GM18517 (cell line): ENCODE data around the gene RNFT2.

ENCODE experiments used
- ATAC-seq: cut with Tn5 transposase; IDR thresholded peaks from one replicate; pipeline ENCODE4 v1.9.1; 2021; ENCODE audit warnings: mild to moderate bottlenecking, moderate library complexity; ENCODE audit not compliant: unreplicated experiment

Gene RNFT2, protein sequence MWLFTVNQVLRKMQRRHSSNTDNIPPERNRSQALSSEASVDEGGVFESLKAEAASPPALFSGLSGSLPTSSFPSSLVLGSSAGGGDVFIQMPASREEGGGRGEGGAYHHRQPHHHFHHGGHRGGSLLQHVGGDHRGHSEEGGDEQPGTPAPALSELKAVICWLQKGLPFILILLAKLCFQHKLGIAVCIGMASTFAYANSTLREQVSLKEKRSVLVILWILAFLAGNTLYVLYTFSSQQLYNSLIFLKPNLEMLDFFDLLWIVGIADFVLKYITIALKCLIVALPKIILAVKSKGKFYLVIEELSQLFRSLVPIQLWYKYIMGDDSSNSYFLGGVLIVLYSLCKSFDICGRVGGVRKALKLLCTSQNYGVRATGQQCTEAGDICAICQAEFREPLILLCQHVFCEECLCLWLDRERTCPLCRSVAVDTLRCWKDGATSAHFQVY

DNA sequence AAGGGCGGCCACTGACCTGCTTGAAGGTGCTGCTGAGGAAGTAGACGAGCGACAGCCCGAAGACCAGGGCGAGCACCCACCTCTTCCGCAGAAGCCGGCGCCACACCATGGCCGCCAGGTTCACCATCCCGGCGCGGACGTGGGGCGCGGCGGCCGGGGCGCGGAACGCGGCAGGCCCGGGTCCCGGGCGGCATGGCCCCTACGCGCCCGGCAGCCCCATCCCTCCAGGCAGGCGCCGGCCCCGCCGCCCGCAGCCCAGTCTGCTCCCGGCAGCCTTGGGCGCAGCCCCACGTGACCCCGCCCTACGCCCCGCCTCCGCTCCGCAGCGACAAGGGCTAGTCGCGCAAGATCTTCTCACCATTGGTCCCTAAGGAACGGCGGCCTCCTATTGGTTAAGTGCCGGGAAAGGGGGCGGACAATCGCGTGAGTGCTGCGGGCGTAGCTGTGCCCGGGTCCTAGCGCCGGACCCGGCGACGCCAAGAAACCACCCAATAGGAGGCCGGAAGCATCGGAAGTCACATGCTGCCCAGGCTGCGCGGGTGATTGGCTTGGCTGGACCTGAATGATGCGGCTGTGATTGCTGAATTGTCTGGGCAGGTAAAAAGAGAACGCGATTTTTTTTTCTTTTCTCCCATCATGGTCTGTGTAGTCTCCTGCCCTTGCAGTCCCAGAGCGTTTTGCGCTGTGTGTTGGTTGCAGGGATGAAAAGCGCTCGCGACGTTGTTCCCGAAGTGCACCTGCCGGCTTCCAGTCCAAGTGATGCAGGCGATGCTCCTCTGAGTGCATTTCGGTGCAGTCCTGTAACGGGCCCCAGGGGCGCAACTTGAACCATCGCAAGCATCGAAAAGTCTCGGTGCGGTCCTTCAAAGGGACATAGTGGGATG, at the start of gene RNFT2, which contains the start of gene SPRING1:
RNFT2 (plus strand) TSS at position 542 of the 884 bp plus-strand sequence. CDS start 2,183 bp downstream, outside the sequence.
SPRING1 (minus strand) TSS at position 296 of the 884 bp plus-strand sequence; CDS start at position 127, 169 bp downstream.
- ATAC-seq: peak; percentile 97

DNA sequence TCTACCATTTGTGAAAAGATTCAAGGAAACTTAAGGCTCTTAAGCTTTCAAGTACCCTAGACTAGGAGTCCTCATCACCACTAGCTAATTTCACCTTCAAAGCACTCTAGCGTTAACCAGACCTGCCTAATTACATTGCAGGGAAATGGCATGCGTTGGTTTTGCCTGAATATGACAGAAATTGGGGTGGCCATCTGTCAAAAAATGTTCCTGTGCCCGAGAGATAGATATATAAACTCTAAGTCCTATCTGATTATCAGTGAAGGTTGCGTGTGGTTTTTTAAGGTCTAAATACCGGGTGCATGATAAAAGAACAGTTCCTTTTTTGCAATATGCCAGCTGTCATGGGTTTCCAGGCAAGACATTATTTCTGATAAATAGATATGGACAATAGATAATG, 48.6 kb upstream of the RNFT2 start:
- no peak for ATAC-seq

DNA sequence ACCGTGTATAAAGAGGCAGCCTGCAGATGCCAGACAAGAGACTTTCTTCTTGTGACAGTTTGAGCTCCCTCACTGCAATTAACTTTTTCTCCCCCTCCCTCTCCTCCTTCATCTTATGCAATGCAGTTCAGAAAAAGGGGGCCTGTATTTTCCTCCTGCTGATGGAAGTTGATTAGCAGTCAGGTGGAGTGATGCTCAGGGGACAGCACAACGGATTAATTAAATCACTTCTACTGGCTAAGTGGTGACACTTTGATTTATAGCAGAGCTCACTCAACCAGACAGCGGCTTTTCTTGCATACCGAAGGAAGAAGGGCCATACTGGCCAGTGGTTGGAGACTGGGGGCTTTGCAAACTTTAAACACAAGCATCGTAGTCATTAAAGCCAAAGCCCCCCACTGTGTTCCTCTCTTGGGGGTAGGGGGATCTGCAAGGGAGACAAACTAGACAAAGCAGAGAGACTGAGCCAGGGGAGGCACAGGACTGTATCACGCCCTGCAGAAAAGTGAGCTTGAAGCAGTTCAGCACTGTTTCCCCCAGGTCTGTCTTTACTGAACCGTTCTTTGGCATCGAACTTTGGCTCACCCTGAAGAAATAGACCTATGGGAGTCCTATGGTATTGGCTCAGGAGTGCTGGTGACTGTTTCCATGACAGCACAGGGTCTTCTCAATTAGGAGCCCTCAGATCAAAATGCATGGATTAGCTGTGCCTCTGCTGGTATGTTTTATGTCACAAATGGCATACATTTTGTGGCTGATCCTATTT, 48.0 kb upstream of the RNFT2 start:
- no peak for ATAC-seq

DNA sequence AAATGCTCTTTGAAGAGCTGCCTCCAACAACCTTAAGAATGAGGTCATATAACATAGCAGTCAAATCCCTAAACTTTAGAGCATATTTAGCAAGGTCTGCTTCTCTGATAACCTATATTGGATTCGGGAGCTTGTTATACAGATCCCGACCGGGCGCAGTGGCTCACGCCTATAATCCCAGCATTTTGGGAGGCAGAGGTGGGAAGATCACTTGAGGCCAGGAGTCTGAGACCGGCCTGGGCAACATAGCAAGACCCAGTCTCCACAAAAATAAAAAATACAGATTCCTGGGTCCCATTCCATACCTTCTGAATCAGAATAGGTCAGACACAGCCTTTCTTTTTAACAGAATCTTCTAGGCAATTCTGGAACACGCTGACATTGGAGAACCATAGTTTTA, 46.9 kb upstream of the RNFT2 start:
- no peak for ATAC-seq

DNA sequence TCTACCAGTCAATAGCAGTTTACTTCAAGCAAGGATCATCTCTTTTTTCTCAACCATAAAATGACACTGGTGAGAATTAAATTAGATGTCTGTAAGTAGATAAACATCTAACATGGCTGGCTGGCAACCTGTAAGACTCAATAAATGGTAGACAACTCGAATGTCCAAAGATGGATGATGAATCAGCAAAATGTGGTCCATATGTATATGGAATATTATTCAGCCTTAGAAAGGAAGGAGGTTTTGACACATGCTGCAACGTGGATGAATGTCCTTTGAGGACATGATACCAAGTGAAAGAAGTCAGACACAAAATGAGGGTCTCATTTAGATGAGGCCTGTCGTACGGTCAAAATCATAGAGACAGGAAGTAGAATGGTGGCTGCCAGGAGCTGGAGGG, 46.5 kb upstream of the RNFT2 start:
- ATAC-seq: no peak

DNA sequence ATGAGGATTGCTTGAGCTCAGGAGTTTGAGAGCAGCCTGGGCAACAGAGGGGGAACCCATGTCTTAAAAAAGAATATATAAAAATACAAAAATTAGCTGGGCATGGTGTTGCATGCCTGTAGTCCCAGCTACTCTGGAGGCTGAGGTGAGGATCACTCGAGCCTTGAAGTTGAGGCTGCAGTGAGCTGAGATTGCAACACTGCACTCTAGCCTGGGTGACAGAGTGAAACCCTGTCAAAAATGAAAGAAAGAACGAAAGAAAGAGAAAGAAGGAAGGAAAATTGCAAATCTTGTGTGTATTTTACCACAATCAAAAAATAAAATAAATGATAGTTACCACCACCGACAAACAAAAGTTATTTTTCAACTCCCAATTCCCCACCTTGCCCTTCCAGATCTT, 45.5 kb upstream of the RNFT2 start:
- ATAC-seq: no peak

DNA sequence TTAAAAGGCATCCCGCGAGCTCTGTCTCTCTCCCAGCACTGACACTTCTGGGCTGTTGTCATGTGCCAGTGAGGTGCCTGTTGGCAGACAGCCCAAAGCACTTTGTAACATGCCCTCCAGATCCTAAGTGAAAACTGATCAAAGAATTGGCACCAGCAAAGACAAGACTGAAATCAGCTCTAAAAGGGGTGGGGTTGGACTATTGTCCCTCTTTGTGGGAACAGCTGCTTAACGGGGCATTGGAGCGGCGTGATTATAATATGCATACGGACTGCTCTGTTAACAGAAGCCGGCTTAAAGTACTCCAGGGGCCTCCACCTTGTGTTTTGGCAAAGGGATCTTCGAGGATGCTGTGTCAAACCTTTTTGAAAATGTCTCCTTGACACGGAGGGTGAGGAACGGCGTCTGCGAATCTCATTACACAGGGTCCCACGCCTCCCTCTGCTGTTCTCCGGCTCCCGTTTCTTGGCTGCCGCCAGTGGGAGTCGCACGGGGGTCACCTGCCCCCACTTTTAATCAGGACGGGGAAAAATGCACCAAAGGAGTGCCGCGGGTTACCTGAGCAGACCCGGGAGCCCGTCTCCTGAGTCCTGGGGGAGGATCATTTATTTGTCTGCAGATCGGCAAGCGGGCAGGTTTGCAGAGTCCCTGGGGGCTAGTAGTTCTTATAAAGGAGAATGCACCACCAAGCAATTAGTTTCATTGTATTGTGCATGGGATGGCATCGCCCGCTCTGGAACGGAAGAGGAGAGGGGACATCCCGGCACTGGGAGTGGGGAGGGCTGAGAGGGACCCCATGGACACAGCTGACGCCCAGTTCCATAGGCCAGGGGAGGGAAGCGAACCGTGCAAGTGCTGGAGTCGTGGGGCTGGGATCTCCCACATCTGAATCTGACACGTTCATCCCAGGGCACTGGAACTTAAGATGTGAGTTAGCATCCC, 44.6 kb upstream of the RNFT2 start:
- ATAC-seq: no peak

DNA sequence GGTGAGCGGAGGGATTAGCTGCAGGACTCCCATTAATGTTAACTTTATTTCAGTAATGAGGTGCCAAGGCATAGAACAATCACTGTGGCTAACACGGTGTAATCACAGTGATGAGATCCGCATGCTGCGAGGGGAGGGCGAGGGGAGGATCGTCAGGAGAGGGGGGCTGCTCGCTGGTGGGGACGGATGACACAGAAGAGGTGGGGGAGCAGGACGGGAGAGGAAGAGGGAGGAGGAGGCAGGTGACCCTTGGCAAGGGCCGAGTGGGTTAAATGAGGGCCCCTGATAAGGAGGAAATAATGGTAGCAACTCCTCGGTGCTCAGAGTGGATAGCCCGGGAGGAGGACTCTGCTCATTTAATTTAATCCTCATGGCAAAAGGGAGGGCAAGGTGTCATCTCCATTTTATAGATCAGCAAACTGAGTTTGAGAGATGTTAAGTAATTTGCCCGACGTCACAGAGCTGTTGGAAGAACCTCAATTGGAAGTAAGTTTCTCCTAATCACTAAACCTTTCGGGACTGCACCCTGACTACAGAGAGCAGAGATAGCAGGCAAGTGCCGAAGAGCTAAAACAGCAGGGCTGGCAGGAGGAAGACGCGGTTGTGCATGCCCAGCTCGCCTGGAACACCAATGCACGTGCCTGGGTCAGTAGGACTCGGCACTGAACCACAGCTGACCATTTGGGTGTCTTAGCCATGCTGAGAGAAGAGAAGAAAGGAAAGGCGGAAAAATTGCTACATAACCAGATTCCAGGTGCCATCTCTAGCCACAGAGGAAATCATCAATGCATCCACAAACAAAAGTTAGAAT, 43.3 kb upstream of the RNFT2 start:
- no peak for ATAC-seq

DNA sequence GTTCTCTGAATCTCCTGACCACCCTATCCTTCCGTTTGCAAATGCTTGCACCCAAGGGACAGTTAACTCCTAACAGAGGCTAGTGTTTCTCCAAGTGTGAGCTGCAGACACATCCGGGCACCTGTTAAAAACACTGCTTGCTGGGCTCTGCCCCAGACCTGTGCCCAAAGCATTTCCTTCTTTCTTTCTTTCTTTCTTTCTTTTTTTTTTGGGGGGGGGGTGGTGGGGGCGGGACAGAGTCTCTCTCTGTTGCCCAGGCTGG, 42.7 kb upstream of the RNFT2 start:
- no peak for ATAC-seq

DNA sequence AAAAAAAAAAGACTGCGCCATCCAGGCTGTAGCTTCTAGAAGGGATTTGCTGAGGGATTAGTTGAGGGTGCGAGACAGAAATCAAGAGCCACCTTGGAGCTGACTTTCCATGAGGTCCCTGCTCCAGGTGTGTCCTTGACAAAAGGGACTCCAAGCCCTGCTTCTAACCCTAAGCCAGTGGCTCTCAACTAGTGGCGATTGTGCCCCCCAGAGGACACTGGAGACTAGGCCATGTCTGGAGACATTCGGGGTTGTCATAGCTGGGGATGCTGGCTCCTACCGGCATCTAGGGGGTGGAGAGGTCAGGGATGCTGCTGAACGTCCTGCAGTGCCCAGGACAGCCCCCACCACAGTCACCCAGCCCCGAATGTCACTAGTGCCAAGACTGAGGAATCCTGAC, 40.8 kb upstream of the RNFT2 start:
- ATAC-seq: no peak

DNA sequence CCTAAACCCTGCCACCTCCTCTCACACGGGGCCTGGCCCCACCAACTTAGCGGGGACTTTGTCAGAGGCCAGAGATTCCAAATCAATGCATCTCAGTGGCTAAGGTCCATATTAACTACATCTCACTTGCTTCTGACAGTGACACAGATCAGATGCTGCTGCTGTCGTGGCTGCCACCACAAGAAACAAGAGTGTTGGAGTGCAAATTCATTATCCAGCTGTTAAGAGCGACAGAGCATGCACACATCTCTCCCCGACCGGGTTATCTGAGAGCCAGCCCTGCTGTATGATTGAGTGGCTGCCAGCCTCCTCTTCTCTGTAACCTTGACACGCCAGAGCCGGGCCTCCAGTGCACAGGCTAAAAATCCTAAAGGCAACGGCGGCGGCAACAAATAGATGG, 40.4 kb upstream of the RNFT2 start:
- no peak for ATAC-seq

DNA sequence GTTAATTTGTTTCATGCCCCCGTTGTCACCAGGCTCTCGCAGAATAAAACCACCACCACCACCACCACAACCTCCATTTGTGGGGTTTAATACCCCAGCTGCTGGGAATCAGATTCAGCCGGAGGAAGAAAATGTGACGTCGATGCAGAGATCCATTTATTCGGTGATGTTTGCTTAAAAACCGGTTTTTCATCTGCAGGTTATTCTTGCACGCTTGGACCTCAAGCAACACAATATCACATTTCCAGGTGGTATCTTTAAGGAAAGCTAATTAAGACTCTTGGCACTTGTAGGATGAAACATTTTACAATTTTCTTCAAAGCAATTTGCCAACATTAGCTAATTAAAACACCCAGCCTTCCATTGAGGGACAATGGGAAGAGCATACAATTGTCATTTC, 40.0 kb upstream of the RNFT2 start:
- no peak for ATAC-seq

DNA sequence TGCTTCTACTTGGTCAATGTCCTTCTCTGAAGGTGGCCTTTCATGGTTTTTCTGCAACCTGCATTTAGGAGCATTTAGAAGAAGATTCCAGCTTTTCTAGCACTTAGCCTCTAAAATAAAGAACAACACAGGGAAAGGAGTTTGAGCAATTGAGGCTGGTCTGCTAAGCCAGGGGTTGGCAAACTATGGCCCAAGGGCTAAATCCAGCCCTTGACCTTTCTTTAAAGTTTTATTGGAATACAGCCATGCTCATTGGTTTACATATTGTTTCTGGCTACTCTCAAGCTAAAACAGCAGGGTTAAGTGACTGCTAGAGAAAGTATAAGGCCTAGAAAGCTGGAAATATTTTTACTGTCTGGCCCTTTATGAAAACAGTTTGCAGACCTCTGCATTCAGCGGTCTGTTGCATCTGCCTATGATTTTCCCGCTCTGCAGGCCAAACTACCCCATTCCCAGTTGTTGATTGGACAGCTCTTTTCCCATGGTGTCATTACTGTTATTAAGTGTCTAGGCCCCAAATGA, 39.5 kb upstream of the RNFT2 start:
- no peak for ATAC-seq

DNA sequence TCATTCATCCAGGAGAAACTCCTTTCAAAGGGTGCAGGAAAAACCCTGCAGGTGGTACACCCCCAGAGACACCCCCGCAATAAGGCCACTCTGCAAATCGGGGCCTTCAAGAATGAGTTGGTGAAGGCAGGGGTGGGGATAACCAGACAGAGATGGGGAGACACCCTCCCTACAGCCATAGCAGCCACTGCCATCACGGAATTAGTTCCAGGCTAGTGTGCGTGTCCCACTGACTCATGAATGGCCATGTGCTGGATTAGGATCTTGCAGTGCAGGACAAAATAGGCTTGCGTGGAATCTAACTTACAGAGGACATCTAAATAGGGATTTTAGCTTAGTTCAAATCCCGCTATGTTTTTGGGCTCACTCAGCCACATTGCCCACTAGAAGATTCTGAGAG, 38.0 kb upstream of the RNFT2 start:
- ATAC-seq: no peak

DNA sequence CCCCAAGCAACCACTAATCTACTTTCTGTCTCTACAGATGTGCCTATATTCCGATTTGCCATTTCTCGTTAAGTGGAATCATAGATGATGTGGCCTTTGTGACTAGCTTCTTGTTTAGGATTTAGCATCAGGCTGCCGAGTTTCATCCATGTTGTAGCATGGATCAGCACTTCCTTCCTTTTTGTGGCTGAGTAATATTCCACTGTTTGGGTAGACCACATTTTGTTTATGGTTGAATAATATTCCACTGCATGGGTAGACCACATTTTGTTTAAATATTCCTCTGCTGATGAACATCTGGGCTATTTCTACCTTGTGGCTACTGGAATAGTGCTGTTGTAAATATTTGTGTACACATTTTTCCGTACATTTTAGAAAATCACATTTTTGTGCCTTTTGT, 36.7 kb upstream of the RNFT2 start:
- ATAC-seq: no peak

DNA sequence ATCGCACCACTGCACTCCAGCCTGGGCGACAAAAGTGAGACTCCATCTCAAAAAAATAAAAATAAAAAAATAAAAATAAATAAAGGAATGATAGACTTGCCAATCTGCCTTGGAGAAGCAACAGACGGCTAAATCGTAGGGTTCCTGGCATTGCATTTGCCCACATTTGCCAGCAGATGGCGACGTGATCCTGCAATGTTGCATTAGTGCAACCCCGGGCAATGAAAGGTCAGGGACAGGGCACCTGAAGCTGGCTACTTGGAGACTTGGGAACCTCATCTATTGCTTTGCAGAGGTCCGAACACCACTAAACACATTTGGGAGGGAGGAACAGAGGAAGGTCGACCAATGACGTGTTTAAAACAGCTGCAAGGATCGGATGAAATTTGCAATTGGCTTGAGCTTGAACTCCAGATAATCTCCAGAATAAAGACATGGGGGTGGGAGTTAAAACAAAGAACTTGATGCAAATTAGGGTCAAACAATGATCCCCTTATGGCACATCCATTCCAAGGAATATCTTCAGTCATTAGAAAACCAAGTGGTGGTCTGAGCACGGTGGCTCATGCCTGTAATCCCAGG, 34.8 kb upstream of the RNFT2 start:
- ATAC-seq: no peak

DNA sequence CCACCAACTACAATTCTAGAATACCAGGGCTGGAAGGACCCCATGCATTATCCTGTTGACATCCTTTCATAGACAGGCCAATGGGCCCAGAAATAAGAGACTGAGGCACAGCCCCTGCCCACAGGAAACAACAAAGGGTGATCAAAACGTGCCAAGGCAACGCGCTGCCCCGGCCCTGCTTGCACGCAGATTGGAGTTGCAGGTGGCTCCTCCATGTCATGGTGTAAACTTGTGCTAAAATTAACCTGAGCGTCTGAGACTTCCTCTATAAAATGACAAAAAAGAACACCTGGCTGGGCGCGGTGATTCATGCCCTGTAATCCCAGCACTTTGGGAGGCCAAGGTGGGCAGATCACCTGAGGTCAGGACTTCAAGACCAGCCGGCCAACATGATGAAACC, 30.4 kb upstream of the RNFT2 start:
- ATAC-seq: no peak

DNA sequence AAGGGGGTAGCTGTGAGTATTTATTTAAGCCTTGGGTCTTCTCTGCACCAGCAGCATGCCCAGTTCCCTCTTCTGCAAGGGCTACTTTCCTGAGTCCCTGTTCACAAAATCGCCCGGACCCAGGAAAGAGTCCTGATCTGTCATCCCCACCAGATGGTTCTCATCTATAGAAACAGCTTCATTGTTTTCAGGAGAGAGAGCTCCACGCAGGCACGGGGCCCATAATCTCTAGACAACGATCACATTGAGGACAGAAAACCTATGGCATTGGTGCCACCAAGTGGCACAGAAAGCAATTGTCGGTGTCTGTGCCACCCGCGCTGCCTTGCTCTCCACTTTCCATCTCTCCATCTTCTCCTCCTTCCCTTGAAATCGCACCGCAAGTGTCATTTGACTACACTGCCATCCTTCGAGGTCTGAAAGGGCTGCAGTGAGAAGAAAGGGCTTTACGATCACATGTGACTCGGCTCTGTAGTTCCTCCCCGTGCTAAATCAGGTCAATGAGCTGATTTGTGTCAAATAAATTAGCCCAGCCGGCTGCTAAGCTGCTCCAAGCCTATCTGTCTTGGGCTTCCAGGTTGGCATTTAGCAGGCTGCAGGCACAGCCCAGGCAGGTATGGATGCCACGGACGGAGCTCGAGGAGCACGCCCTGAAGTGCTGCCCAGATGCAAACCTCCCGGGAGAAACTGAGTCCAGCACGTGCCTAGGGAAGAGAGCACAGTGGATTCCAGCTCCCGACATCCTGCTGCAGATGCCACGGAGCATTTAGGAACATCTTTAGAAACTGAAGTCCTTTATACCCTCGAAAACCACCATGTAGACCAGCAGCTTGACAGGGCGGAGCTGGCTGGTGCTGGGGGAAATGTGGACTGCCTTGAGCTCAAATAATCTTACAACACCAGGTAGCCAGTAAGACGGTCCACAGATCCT, 29.0 kb upstream of the RNFT2 start:
- ATAC-seq: peak; percentile 56
